Mesodermal cell (in vitro differentiated cells): Measurements from ENCODE around the gene TBC1D8.
A peak's percentile ranks its signal among the peaks of the same experiment; 100 is the strongest.

Source experiments
- H3K27ac ChIP-seq: 2 replicates; pipeline ENCODE4 v1.7.0; 2013; ENCODE audit warnings: mild to moderate bottlenecking, low read depth, low read length, moderate library complexity; ENCODE audit not compliant: severe bottlenecking
- H3K36me3 ChIP-seq: 2 replicates; pipeline ENCODE4 v1.7.1; 2013; ENCODE audit warnings: mild to moderate bottlenecking, low read length, moderate library complexity; ENCODE audit not compliant: control insufficient read depth, insufficient read depth
- H3K4me1 ChIP-seq: one replicate; pipeline ENCODE4 v1.7.1; 2013; ENCODE audit warnings: mild to moderate bottlenecking, low read length; ENCODE audit not compliant: insufficient read depth, control insufficient read depth, poor library complexity, severe bottlenecking
- H3K4me3 ChIP-seq: 2 replicates; pipeline ENCODE4 v1.7.0; 2013; ENCODE audit warnings: low read length, control low read depth, mild to moderate bottlenecking; ENCODE audit not compliant: insufficient read depth, poor library complexity, severe bottlenecking; ENCODE audit errors: extremely low read depth
- H3K9me3 ChIP-seq: 2 replicates; pipeline ENCODE4 v1.7.1; 2013; ENCODE audit warnings: mild to moderate bottlenecking, low read length, moderate library complexity; ENCODE audit not compliant: control insufficient read depth
- WGBS, 2 experiments: methylation state at CpG; one replicate each; pipeline ENCODE4 v1.1.5; 2013; ENCODE audit warnings: missing lambda C conversion rate in 2 of 2; ENCODE audit not compliant: insufficient coverage in 2 of 2; 5-methylcytosine and 5-hydroxymethylcytosine counted together

The TBC1D8 gene

DNA sequence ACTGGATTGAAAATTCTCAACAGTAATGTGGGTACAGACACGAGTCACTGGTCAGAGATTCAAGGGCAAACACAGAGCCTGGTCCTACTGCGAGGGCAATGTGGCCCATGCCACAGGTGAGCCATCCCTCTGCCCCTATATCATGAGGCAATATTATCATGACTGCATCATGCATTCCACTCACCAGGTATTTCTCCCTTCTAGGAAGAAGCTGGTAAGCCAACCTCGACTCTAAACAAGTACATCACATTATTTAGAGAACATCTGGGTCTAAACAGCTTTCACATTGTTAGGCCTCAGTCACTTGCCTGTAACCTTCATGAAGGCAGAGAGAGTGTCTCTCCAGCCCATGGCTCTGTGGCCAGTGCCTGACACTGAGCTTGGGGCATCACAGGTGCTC lies 163.6 kb downstream of the TBC1D8 start:
- Histone ChIP-seq H3K9me3 (no peaks in the 10 kb centered on the region), H3K4me1 (peaks cover 13% of the 10 kb centered on the region), H3K36me3 (no peaks in the 10 kb centered on the region), H3K4me3 (no peak overlapping the region), H3K27ac (no peak overlapping the region)
- 92 to 96% methylated on average over 3 of the region's 3 CpGs for WGBS, 2 experiments

DNA sequence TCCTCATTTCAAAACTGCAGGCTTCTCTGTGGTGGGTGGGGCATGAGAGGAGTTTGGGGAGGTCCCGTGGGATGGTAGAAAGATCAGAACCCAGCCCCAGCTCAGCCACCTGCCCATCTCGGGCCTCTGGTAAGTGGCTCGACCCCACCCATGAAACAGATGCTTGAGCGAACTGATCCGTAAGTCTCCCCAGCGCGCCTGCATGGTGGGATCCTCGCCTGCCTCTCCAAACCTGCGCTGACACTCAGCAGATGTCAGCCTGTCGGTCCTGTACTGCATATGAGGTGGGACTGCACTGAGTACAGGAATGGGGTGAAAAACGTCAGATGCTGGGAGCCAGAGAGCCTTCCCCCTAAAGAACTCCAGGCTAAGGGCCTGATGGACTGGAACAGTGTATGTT lies 165.0 kb downstream of the TBC1D8 start:
- 91 to 92% methylated on average over 10 to 11 of the region's 11 CpGs for WGBS, 2 experiments
- H3K36me3 ChIP-seq: no peaks in the 10 kb centered on the region
- H3K4me3 ChIP-seq: no peak overlapping the region
- H3K4me1 ChIP-seq: peaks cover 13% of the 10 kb centered on the region
- no peak overlapping the region for H3K27ac ChIP-seq
- H3K9me3 ChIP-seq: no peaks in the 10 kb centered on the region

DNA sequence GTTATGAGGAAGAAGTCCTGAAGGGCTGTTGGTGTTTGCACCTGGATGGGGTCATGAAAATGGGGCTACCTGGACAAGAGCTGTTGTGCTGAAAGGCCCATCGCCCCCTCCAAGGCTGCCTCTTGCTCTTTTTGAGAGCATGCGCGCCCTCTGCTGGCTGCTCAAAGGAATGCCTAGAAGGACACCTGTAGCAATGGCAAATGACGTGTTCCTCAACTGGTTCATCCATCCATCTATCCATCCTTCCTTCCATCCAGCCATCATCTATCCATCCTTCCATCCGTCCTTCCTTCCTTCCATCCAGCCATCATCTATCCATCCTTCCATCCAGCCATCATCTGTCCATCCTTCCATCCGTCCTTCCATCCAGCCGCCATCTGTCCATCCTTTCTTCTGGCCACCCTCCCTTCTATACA lies 166.3 kb downstream of the TBC1D8 start:
- Histone ChIP-seq H3K36me3 (no peaks in the 10 kb centered on the region), H3K4me1 (peaks cover 13% of the 10 kb centered on the region), H3K4me3 (no peak overlapping the region), H3K27ac (no peak overlapping the region), H3K9me3 (no peaks in the 10 kb centered on the region)
- 29 to 31% methylated on average over 7 of the region's 7 CpGs for WGBS, 2 experiments

DNA sequence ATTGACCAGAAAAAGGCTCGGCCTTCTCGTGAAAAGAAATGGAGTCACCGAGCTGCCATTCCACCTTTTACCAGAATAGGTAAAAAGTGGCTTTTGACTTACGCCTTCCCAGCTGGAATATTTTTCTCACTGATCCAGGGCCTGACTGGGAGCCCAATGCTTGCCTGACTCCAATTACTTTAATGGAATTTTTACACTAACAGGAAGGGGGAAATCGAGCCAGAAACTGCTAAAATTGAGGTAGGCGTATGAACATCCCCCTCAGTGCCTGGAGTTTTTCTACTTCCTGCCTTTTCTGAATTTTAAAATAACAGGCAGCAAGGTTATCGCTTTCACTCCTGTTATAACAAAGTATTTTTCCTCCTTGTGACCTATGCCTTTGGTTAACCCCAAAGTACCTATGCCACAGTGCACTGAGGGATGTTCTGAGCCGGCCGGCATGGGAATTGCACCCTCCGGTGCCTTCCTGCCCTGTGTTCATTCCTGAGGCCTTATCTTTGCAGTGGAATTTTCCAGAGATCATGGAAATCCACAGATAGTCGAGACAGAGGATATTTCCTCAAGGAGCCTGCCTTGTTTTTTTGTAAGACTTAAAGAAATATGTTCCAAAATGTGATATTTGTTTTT lies 167.4 kb downstream of the TBC1D8 start:
- 85% methylated on average over 8 to 9 of the region's 11 CpGs for WGBS, 2 experiments
- no peak overlapping the region for H3K27ac ChIP-seq
- no peak overlapping the region for H3K4me3 ChIP-seq

DNA sequence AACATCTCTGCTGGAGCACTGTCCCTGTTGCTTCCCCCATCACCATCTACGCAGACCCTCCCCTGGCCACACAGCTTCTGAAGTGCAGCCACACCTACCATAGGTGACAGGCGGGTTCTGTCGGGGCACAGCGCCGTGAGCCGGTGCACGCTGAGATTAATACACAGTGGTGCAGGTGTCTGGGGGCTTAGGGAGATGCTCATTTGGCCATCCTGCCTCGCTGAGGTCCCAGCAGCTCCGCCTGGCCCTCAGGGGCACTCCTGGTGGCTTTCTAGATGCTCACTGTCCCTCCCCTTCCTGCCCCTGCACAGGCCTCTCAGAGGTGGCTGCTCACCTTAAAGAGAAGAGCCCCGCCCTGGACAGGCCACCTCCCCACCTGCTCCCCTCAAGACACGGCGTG lies 168.0 kb downstream of the TBC1D8 start:
- 82 to 100% methylated on average over 7 to 11 of the region's 12 CpGs for WGBS, 2 experiments
- no peaks in the 10 kb centered on the region for H3K36me3 ChIP-seq
- no peak overlapping the region for H3K27ac ChIP-seq
- peaks cover 13% of the 10 kb centered on the region for H3K4me1 ChIP-seq
- no peaks in the 10 kb centered on the region for H3K9me3 ChIP-seq
- H3K4me3 ChIP-seq: no peak overlapping the region

More for the DNA sequence above, 167.4 kb downstream of the TBC1D8 start:
- Histone ChIP-seq H3K4me1 (peaks cover 13% of the 10 kb centered on the region), H3K36me3 (no peaks in the 10 kb centered on the region), H3K9me3 (no peaks in the 10 kb centered on the region)

DNA sequence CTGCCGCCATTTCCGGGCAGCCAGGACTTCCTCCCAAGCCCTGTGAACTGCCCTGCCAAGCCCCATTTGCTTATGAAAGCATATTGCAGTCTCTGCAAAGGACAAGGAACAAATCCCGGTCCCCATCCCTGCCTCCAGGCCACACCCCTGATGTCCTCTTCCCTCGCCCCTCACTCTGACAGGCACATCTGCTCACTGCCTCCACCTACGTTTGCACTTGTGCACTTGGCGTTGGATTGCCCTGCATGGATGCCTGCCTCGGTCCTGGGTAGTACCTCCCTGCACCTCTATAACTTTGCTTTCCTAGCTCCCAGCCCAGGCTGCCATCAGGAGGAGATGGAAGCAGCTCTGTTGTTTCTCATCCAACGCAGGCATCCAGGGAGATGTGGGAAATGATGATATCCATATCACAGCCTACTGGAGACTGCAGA lies 168.7 kb downstream of the TBC1D8 start:
- 72 to 81% methylated on average over 3 to 8 of the region's 8 CpGs for WGBS, 2 experiments
- Histone ChIP-seq H3K4me1 (peaks cover 17% of the 10 kb centered on the region), H3K27ac (no peak overlapping the region)

DNA sequence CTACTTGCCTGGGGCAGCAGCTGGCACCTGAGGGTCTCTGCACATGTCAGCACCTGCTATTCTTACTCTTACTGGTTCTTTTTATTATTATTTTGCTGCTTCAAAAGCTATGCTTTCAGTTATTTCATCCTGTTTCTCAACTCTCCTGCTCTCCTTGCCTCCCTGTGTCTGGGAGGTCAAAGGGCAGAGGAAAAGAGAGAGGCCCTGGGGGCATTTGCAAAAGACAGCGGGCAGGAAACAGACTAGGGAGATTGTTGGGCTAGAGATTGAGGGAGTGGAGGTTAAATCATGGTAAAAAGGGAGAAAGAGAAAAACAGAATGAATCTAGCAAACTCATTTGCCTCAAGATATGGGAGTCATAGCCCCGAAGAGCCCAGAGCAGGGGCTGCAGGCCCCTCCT lies 170.2 kb downstream of the TBC1D8 start:
- no peaks in the 10 kb centered on the region for H3K36me3 ChIP-seq
- H3K4me1 ChIP-seq: peaks cover 29% of the 10 kb centered on the region
- WGBS, 2 experiments: 58% methylated on average over 2 of the region's 2 CpGs; no CpG with 5 or more reads in 1 of the 2 experiments
- H3K9me3 ChIP-seq: no peaks in the 10 kb centered on the region
- no peak overlapping the region for H3K27ac ChIP-seq
- no peak overlapping the region for H3K4me3 ChIP-seq

More for the DNA sequence above, 168.7 kb downstream of the TBC1D8 start:
- Histone ChIP-seq H3K36me3 (no peaks in the 10 kb centered on the region), H3K9me3 (no peaks in the 10 kb centered on the region), H3K4me3 (no peak overlapping the region)

DNA sequence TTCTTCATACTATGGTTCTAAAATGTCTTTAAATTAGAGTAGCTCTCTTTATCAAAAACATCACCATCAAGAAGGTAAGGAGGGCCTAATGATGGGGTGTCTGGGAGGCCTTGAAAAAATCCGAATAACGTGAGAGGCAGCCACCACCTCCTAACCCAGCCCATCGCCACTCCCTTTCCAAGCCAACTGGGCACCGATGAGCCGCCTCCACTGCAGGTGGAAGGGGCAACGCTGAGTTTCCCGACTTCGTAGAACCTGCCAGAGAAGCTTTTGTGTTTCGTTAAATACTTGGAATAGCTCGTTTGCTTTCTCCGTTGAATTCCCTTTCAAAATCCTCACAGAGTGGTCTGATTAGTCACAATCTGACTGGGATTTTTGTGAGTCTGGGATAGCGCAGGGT lies 171.1 kb downstream of the TBC1D8 start:
- Histone ChIP-seq H3K27ac (no peak overlapping the region), H3K4me1 (peaks cover 29% of the 10 kb centered on the region), H3K36me3 (no peaks in the 10 kb centered on the region), H3K4me3 (no peak overlapping the region), H3K9me3 (no peaks in the 10 kb centered on the region)
- 90% methylated on average over 8 to 10 of the region's 12 CpGs for WGBS, 2 experiments

DNA sequence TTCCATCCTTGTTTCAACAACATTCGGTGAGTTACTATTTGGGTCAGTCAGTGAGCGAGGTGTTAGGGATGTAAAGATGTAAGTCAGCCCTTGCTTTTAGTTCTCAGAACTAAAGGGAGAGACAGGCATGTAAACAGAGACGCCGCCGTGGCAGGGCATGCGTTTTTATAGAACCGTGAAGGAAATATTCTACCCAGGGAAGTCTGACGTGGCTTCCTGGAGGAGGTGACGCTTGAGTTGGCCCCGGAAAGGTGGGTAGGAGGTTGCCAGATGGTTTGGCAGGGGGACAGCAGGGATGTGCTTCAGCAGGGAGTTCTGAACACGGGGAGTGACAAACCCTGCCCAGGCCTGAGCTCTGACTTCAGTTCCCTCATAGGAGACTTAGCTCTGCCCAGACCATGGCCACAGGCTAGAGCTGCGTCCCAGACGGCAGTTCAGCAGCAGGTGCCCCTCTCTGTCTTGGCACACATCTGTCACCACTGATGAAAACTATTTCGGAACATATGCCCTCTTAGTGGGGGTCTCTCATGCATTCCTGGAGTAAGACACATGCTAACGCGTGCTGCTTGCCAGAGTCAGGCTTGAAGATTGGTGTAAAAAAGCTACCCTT lies 172.5 kb downstream of the TBC1D8 start:
- H3K4me1 ChIP-seq: peaks cover 20% of the 10 kb centered on the region
- H3K27ac ChIP-seq: no peak overlapping the region
- no peaks in the 10 kb centered on the region for H3K9me3 ChIP-seq
- no peaks in the 10 kb centered on the region for H3K36me3 ChIP-seq
- WGBS, 2 experiments: 87 to 92% methylated on average over 14 of the region's 16 CpGs
- no peak overlapping the region for H3K4me3 ChIP-seq

DNA sequence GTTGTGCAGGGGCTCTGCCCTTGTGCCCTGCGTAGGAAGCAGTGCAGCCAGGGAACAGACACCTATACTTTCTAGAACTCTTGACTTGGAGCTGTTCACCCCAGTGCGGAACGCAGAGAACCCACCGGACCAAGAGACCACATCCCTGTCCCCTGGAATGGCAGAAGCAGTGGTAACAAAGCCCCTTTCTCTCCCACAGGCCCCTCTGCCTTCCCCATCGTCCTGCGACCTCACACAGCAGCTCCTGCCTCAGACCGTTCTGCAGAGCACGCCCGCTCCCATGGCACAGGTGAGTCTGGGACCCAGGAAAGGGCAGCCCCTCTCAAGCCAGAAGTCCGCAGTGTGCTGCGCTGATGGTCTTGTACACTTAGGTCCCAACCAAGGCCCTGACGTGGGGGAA lies 173.7 kb downstream of the TBC1D8 start:
- Histone ChIP-seq H3K36me3 (no peaks in the 10 kb centered on the region), H3K9me3 (no peaks in the 10 kb centered on the region), H3K4me3 (no peak overlapping the region), H3K27ac (peak overlapping the region; percentile 89), H3K4me1 (peaks cover 16% of the 10 kb centered on the region)
- 93 to 95% methylated on average over 12 of the region's 12 CpGs for WGBS, 2 experiments
